Fibroblast of lung (primary cell): ENCODE data around the gene ABCG5. TPM values are rescaled to one million over a fixed set of nuclear protein-coding genes. Genes with fewer than 3 reads are reported as not detected.

ENCODE experiments used
- DNase-seq, 2 donors: peaks; one replicate each; pipeline versions ENCODE4 v3.0.0 to v3.0.0-alpha.2; 2010; ENCODE audit warnings: low read depth in 2 of 2
- H2AFZ ChIP-seq: 2 replicates; pipeline ENCODE4 v1.5.1; 2012; ENCODE audit warnings: low read length, control low read depth, inconsistent platforms
- H3K27ac ChIP-seq: 2 replicates; pipeline ENCODE4 v1.5.1; 2011; ENCODE audit warnings: low read length, control low read depth; ENCODE audit not compliant: insufficient read depth
- H3K27me3 ChIP-seq: 2 replicates; pipeline ENCODE4 v1.5.1; 2011; ENCODE audit warnings: mild to moderate bottlenecking, low read length; ENCODE audit not compliant: control insufficient read depth, insufficient read depth
- H3K36me3 ChIP-seq: 2 replicates; pipeline ENCODE4 v1.5.1; 2011; ENCODE audit warnings: low read length; ENCODE audit not compliant: control insufficient read depth, insufficient read depth
- H3K4me1 ChIP-seq: 2 replicates; pipeline ENCODE4 v1.5.1; 2011; ENCODE audit warnings: low read length; ENCODE audit not compliant: control insufficient read depth, insufficient read depth; ENCODE audit errors: extremely low read depth
- H3K4me2 ChIP-seq: 2 replicates; pipeline ENCODE4 v1.5.1; 2011; ENCODE audit warnings: low read length, control low read depth; ENCODE audit not compliant: insufficient read depth; ENCODE audit errors: extremely low read depth
- H3K4me3 ChIP-seq, 4 experiments: fragments of 200-600 bp in 1 of 4; sonication (generic) in 1 of 4; replicated peaks in 1 of 4; 2 replicates each; pipeline ENCODE4 v1.5.1; 2011 to 2016; ENCODE audit warnings: low read length in 4 of 4, low read depth in 3 of 4, mild to moderate bottlenecking in 3 of 4, control low read depth in 2 of 4, inconsistent platforms in 1 of 4, mixed read lengths in 1 of 4; ENCODE audit not compliant: insufficient read depth in 1 of 4; ENCODE audit errors: control extremely low read depth in 1 of 4
- H3K79me2 ChIP-seq: 2 replicates; pipeline ENCODE4 v1.5.1; 2012; ENCODE audit warnings: mild to moderate bottlenecking, low read length, inconsistent platforms; ENCODE audit not compliant: control insufficient read depth, insufficient read depth
- H3K9ac ChIP-seq: 2 replicates; pipeline ENCODE4 v1.5.1; 2011; ENCODE audit warnings: mild to moderate bottlenecking, low read length, control low read depth; ENCODE audit not compliant: insufficient read depth
- H3K9me3 ChIP-seq: 2 replicates; pipeline ENCODE4 v1.5.1; 2012; ENCODE audit warnings: low read depth, low read length; ENCODE audit not compliant: control insufficient read depth, insufficient read depth
- H4K20me1 ChIP-seq: 2 replicates; pipeline ENCODE4 v1.5.1; 2011; ENCODE audit warnings: low read length; ENCODE audit not compliant: control insufficient read depth, insufficient read depth; ENCODE audit errors: extremely low read depth
- CTCF ChIP-seq, 2 donors: IDR thresholded peaks in 1 of 2; conservative IDR thresholded peaks in 1 of 2; 1 replicate in 1 of 2; 2 replicates in 1 of 2; pipeline ENCODE4 v1.5.1; 2011 to 2012; ENCODE audit warnings: low read length in 2 of 2, control low read depth in 1 of 2, inconsistent platforms in 1 of 2, low read depth in 1 of 2, mild to moderate bottlenecking in 1 of 2
- EZH2 ChIP-seq: IDR thresholded peaks from 2 replicates; pipeline ENCODE4 v1.5.1; 2012; ENCODE audit warnings: low read length, control low read depth, mild to moderate bottlenecking; ENCODE audit errors: missing control alignments
- polyA plus RNA-seq, 2 donors: library from polyadenylated mRNA; depleted of rRNA in 1 of 2; stranded (reverse) in 1 of 2; unstranded in 1 of 2; fragments of >200 nt; gene quantifications; 2 replicates each; pipeline ENCODE4 v1.2.1, GENCODE V29; 2011 to 2012; ENCODE audit warnings: missing spikeins in 1 of 2
- total RNA-seq: library from RNA; depleted of rRNA; stranded (reverse); fragments of >200 nt; gene quantifications from 2 replicates; pipeline ENCODE4 v1.2.1, GENCODE V29; 2014

ABCG5 gene
- total and polyA plus RNA-seq, 2 donors (not counting 1 experiment from before 2014, with no cell fraction given) = not detected

GRCh38 chr2:43851011-43851980 lies 12.7 kb upstream of the ABCG5 start:
- no peak overlapping the region for H3K27ac ChIP-seq
- H3K36me3 ChIP-seq = no peaks in the 10 kb centered on the region
- no peak overlapping the region for H2AFZ ChIP-seq
- H3K4me1 ChIP-seq = no peaks in the 10 kb centered on the region
- peaks cover 19% of the 10 kb centered on the region for H3K27me3 ChIP-seq
- no peak for DNase-seq
- no peak overlapping the region for H3K4me2 ChIP-seq
- TF ChIP-seq CTCF (conservative IDR thresholded peaks at IDR 0.05 in 1 of 2, IDR thresholded peaks at IDR 0.05 in 1 of 2; ENCODE audit: low read depth in 1 of 2, low read length in 2 of 2) (no peak), EZH2 (no peak)
- no peak overlapping the region for H3K4me3 ChIP-seq
- no peak overlapping the region for H3K9ac ChIP-seq
- H3K9me3 ChIP-seq = no peaks in the 10 kb centered on the region
- H4K20me1 ChIP-seq = peaks cover 2% of the 10 kb centered on the region
- no peaks in the 10 kb centered on the region for H3K79me2 ChIP-seq

- no peak overlapping the region for H2AFZ ChIP-seq
- peak in 1 of 2 donors; percentile 3 for DNase-seq
- H3K4me2 ChIP-seq = no peak overlapping the region
- no peaks in the 10 kb centered on the region for H3K79me2 ChIP-seq
- H3K36me3 ChIP-seq = no peaks in the 10 kb centered on the region
- no peak overlapping the region for H3K4me3 ChIP-seq
- no peaks in the 10 kb centered on the region for H3K9me3 ChIP-seq
- no peak for TF ChIP-seq CTCF (conservative IDR thresholded peaks at IDR 0.05 in 1 of 2, IDR thresholded peaks at IDR 0.05 in 1 of 2; ENCODE audit: low read depth in 1 of 2, low read length in 2 of 2)
- TF ChIP-seq EZH2 = no peak
- H3K27me3 ChIP-seq = peaks cover 17% of the 10 kb centered on the region
- no peak overlapping the region for H3K9ac ChIP-seq
- no peaks in the 10 kb centered on the region for H3K4me1 ChIP-seq
- no peak overlapping the region for H3K27ac ChIP-seq
- no peaks in the 10 kb centered on the region for H4K20me1 ChIP-seq
Measured at GRCh38 chr2:43848214-43848613, 9.6 kb upstream of the ABCG5 start.

GRCh38 chr2:43846140-43846793 lies 7.6 kb upstream of the ABCG5 start:
- H3K27ac ChIP-seq = no peak overlapping the region
- no peaks in the 10 kb centered on the region for H3K9me3 ChIP-seq
- H3K79me2 ChIP-seq = no peaks in the 10 kb centered on the region
- no peak for DNase-seq
- H3K36me3 ChIP-seq = no peaks in the 10 kb centered on the region
- no peak overlapping the region for H3K9ac ChIP-seq
- no peaks in the 10 kb centered on the region for H3K4me1 ChIP-seq
- no peak overlapping the region for H3K4me3 ChIP-seq
- H3K4me2 ChIP-seq = no peak overlapping the region
- TF ChIP-seq CTCF (conservative IDR thresholded peaks at IDR 0.05 in 1 of 2, IDR thresholded peaks at IDR 0.05 in 1 of 2; ENCODE audit: low read depth in 1 of 2, low read length in 2 of 2) (no peak), EZH2 (no peak)
- H2AFZ ChIP-seq = no peak overlapping the region
- peaks cover 26% of the 10 kb centered on the region for H3K27me3 ChIP-seq
- H4K20me1 ChIP-seq = no peaks in the 10 kb centered on the region
